ENCODE results near the gene ADAT3.

GRCh38 chr19:1873524-1874473 is 31.4 kb upstream of the ADAT3 start:
- TF ChIP-seq MAX (IDR thresholded peaks at IDR 0.05; ENCODE audit: low read depth, low read length) (no peak), CTCF (IDR thresholded peaks at IDR 0.05; ENCODE audit: low read depth, low read length) (no peak), POLR2A (IDR thresholded peaks at IDR 0.05; ENCODE audit: extremely low read depth, insufficient read length) (no peak), MYC (IDR thresholded peaks at IDR 0.05; ENCODE audit: low read depth, low read length) (no peak)

Data from NB4 (cell line).